Thoracic aorta (tissue), 2 donors: ENCODE data around the gene NHLRC3. TPM values are rescaled to one million over a fixed set of nuclear protein-coding genes. Genes with fewer than 3 reads are reported as not detected.

ENCODE experiments used
- ATAC-seq: fragments of 150-250 bp; one replicate; pipeline ENCODE4 v1.8.0; 2017; ENCODE audit warnings: low read depth; ENCODE audit not compliant: insufficient number of reproducible peaks, low FRiP score
- DNase-seq: peaks from one replicate; pipeline ENCODE4 v3.0.0-alpha.2; 2020; ENCODE audit warnings: low spot score
- H3K27ac ChIP-seq, 2 donors: fragments of 200-600 bp; sonication (generic); 1 replicate in 1 of 2; 2 replicates in 1 of 2; pipeline ENCODE4 v1.5.1; 2016; ENCODE audit warnings: mild to moderate bottlenecking in 2 of 2, moderate library complexity in 2 of 2
- H3K27me3 ChIP-seq: fragments of 200-600 bp; sonication (generic); replicated peaks from 2 replicates; pipeline ENCODE4 v1.6.0; 2016; ENCODE audit warnings: mild to moderate bottlenecking; ENCODE audit not compliant: insufficient read depth
- H3K36me3 ChIP-seq: fragments of 200-600 bp; sonication (generic); one replicate; pipeline ENCODE4 v1.5.1; 2016
- H3K4me1 ChIP-seq, 2 donors: fragments of 200-600 bp; sonication (generic); 1 replicate in 1 of 2; 2 replicates in 1 of 2; pipeline versions ENCODE4 v1.5.1 to v1.6.0; 2016; ENCODE audit warnings: low read depth in 2 of 2, mild to moderate bottlenecking in 1 of 2; ENCODE audit not compliant: control insufficient read depth in 1 of 2
- H3K4me3 ChIP-seq: fragments of 200-600 bp; sonication (generic); 2 replicates; pipeline ENCODE4 v1.5.1; 2016; ENCODE audit warnings: mild to moderate bottlenecking
- H3K9me3 ChIP-seq: fragments of 200-600 bp; sonication (generic); 2 replicates; pipeline ENCODE4 v1.5.1; 2016
- CTCF ChIP-seq: fragments of 200-600 bp; sonication (generic); IDR thresholded peaks from one replicate; pipeline ENCODE4 v1.5.1; 2019; ENCODE audit warnings: antibody characterized with exemption
- total RNA-seq, 2 donors: library from RNA; depleted of rRNA; stranded (reverse); fragments of >200 nt; gene quantifications; one replicate each; pipeline versions ENCODE4 v1.1.0 to v1.2.3, GENCODE V29; 2016

NHLRC3 gene
- total RNA-seq, 2 donors from 2014 or later = 21.7 to 27.2 TPM

GRCh38 chr13:39023316-39023715 is 14.9 kb upstream of the NHLRC3 start:
- TF ChIP-seq CTCF = no peak
- H3K4me1 ChIP-seq = no peaks in the 10 kb centered on the region
- no peak overlapping the region for H3K4me3 ChIP-seq
- ATAC-seq (no peak), DNase-seq (no peak)
- H3K27ac ChIP-seq = no peak overlapping the region
- no peaks in the 10 kb centered on the region for H3K27me3 ChIP-seq
- peaks cover 32% of the 10 kb centered on the region for H3K36me3 ChIP-seq
- H3K9me3 ChIP-seq = no peaks in the 10 kb centered on the region

DNA sequence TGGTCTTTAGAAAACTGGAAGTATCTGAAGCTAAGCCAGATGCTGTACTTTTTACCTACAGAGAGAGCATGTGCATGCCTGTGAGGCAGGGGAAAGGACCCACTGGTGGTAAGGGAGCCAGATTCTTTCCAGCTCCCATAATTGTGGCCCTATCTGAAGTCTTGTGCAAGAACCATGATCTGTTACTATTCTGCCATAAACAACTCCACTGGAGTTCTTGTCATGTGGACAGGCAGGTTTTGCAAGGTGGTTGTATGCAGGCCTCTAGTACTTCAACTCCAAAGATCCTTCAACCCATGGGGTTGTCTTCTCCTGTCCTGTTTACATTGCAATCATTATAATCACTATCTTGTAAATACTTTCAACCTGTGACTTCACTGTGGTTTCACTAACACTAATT is 14.5 kb upstream of the NHLRC3 start:
- Histone ChIP-seq H3K27me3 (no peaks in the 10 kb centered on the region), H3K9me3 (no peaks in the 10 kb centered on the region), H3K4me1 (no peaks in the 10 kb centered on the region), H3K36me3 (peaks cover 32% of the 10 kb centered on the region), H3K27ac (no peak overlapping the region), H3K4me3 (no peak overlapping the region)
- DNase-seq = no peak
- no peak for ATAC-seq
- TF ChIP-seq CTCF = no peak

- no peak for TF ChIP-seq CTCF
- H3K27me3 ChIP-seq = no peaks in the 10 kb centered on the region
- ATAC-seq = no peak
- H3K36me3 ChIP-seq = peaks cover 32% of the 10 kb centered on the region
- no peak for DNase-seq
- H3K4me1 ChIP-seq = no peaks in the 10 kb centered on the region
- H3K9me3 ChIP-seq = no peaks in the 10 kb centered on the region
- H3K4me3 ChIP-seq = no peak overlapping the region
- no peak overlapping the region for H3K27ac ChIP-seq
These were observed 12.8 kb upstream of the NHLRC3 start for GRCh38 chr13:39025433-39025839.

DNA sequence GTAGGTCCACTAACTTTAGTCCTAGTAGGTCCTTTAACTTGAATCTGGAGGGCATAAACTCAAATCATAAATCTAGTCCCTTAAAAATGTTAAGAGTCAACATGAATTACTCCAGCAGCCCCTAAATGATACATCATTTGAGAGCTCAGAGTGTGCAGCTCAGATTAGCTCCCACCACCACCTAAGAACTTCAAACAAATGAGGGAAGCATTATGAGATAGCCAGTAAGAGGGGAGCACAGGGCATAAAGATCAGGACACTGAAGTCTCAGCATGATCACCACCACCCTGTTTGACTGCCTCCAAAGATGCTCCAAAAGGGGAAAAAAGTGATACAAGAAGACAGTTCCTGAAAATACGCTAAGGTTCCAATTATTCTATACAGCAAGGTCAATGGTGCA is 6.1 kb upstream of the NHLRC3 start:
- H3K9me3 ChIP-seq = no peaks in the 10 kb centered on the region
- DNase-seq (no peak), ATAC-seq (no peak)
- no peak overlapping the region for H3K27ac ChIP-seq
- no peaks in the 10 kb centered on the region for H3K27me3 ChIP-seq
- H3K4me3 ChIP-seq = no peak overlapping the region
- TF ChIP-seq CTCF = no peak
- peaks cover 14 to 32% of the 10 kb centered on the region in 2 donors for H3K4me1 ChIP-seq
- peaks cover 7% of the 10 kb centered on the region for H3K36me3 ChIP-seq

DNA sequence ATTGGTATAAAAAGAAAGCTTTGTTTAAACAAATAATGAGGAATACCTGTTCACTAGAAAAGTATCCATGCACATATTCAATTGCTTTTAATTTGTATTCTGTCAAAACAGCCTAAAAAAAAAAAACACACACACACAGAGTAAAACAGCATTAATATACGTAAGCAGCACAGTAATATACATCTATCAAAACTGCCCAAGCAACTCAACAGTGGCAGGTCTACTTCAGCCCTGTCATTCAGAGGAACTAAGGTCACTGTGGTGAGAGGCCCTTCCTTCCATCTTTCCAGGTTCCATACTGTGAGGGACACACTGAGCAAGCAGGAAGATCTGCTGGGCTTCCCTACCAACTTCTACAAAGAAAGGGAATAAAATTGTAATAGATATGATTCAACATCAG is 4.2 kb upstream of the NHLRC3 start:
- DNase-seq = no peak
- TF ChIP-seq CTCF = no peak
- H3K36me3 ChIP-seq = no peaks in the 10 kb centered on the region
- H3K27ac ChIP-seq = no peak overlapping the region
- peaks cover 17 to 34% of the 10 kb centered on the region in 2 donors for H3K4me1 ChIP-seq
- no peak for ATAC-seq
- H3K9me3 ChIP-seq = no peaks in the 10 kb centered on the region
- no peak overlapping the region for H3K4me3 ChIP-seq
- H3K27me3 ChIP-seq = no peaks in the 10 kb centered on the region
